ENCODE data around the gene SLC12A7.
"Not testable (repeated sequence)": the region's sequence is repeated elsewhere in the genome, so short reads cannot be mapped to it uniquely, and the experiment has no call there.

SLC12A7 gene

DNA sequence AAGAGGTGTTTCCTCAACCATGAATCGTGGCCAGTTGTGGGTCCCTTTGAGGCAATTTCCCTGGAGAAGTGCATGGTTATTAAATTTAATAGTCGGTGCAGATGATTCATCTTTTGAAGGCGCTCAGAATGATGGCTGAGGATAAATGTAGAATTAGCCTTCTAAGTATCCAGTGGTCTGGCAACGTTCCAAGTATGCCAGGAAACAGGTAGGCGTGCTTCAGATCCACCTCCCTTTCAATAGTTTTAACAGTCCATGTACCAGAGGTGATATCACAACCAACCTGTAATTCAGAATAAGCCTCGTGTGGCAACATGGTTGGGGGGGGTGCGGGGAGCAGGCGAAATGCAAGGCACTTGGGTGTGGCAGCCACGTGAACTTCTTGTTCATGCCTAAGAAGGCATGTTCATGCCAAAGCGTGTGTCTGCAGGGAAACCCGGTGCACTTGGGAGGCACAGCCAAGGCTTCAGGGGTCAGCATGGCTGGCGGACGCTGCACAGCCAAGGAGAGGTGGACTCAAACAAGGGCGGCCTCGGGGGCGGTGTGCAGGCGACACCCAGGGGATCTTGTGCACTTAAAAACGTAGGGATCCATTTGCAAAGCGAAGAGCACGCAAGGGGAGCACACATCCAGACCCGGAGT lies 108.4 kb downstream of the SLC12A7 start:
- DNase-seq: peak in 2 of 4 experiments; percentile 15 to 33

DNA sequence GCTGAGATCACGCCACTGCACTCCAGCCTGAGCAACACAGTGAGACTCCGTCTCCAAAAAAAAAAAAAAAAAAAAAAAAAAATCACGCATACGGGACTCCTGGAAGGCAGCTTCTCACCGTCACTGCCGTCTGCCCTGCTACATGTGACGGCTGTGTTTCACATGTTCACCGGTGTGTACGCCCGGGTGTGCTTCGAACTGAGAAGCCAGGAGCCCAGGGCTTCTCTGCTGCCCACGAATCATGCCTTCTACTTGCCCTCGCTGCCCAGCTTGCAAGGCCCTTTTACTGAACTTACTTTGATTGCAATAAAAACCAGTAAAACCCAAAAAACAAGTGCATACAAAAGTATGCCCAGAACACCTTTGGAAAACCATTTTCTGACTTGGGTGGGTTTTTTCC lies 109.0 kb downstream of the SLC12A7 start:
- DNase-seq: no peak

DNA sequence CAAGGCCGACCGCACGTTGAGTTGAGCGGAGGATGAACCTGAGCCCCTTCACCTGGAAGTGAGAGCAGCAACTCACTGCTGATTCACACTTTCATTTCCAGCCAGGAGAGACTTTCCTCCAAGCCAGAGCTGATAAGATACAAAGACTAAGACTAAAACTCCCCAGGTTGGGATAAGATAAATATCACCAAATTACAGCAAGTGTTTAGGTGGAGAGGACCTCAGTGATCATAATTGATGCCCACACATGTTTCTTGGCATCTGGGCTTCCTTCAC lies 109.7 kb downstream of the SLC12A7 start:
- DNase-seq: no peak

DNA sequence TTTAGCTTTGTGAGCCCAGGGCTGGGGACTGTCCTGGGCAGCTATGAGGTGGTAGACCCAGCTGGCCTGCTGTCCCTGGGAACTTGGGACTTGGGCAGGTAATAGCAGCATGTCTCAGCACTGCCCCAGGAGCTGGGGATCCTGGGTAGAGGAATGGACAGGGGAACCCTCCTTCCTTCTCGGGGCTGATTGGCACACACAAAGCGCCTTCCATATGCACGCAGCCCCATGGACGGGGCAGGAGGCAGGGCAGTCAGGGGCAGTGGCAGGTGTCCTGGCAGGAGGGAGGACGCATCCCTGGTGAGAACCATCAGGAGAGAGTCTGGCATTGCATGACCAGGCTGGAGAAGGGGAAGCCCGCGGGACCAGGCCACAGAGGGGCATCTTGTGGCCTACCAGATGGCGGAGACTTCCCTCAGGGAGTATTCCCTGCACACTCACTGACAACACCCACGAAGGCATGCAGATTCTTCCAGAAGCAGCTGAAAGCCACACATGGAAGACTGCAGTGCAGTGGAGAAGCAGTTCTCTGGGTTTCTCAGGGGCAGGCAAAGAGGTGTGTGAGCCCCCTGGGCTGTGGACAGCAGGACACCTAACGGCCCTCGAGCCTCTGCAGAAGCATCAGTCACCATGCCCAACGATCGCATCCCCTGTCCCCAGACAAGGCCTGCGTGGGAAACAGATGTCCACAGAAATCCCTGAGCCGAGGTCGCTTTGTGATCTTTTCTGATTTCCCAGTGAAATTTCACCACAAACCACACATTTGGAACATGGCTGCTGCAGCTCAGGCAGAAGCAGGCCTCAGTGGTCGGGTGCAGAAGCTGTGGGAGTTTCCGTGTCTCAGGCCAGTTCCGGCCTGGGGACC lies 110.2 kb downstream of the SLC12A7 start:
- no peak for DNase-seq

- DNase-seq: not testable (repeated sequence)
These were observed 111.0 kb downstream of the SLC12A7 start for GRCh38 chr5:1000831-1001230.

All from suppressor macrophage (primary cell).